Loucy (cell line): ENCODE measurements around the gene NPAS1.

Experiments
- H2AFZ ChIP-seq: fragments of 200-600 bp; sonication (generic); 2 replicates; pipeline ENCODE4 v1.6.0; 2016; ENCODE audit warnings: antibody characterized with exemption, mild to moderate bottlenecking, low read length, moderate library complexity
- H3F3A ChIP-seq: fragments of 200-600 bp; 2 replicates; pipeline ENCODE4 v1.6.0; 2016; ENCODE audit warnings: antibody characterized with exemption, low read depth, mild to moderate bottlenecking
- H3K27me3 ChIP-seq: fragments of 200-600 bp; sonication (generic); 2 replicates; pipeline ENCODE4 v1.6.1; 2014; ENCODE audit warnings: low read length, mild to moderate bottlenecking; ENCODE audit not compliant: insufficient read depth, poor library complexity, severe bottlenecking
- H3K36me3 ChIP-seq: fragments of 200-600 bp; sonication (generic); 2 replicates; pipeline ENCODE4 v1.6.1; 2016; ENCODE audit warnings: low read length; ENCODE audit not compliant: insufficient read depth
- H3K4me1 ChIP-seq: fragments of 200-600 bp; sonication (generic); 2 replicates; pipeline ENCODE4 v1.5.1; 2014; ENCODE audit warnings: low read length, mild to moderate bottlenecking; ENCODE audit not compliant: insufficient read depth, poor library complexity, severe bottlenecking
- H3K4me2 ChIP-seq: fragments of 200-600 bp; sonication (generic); 2 replicates; pipeline ENCODE4 v1.6.0; 2014; ENCODE audit warnings: antibody characterized with exemption, low read length, low read depth, mild to moderate bottlenecking; ENCODE audit not compliant: poor library complexity, severe bottlenecking
- H3K4me3 ChIP-seq: fragments of 200-600 bp; sonication (generic); 2 replicates; pipeline ENCODE4 v1.5.1; 2014; ENCODE audit warnings: low read length, mild to moderate bottlenecking, mixed read lengths; ENCODE audit not compliant: poor library complexity, severe bottlenecking
- H3K79me2 ChIP-seq: fragments of 200-600 bp; sonication (generic); 2 replicates; pipeline ENCODE4 v1.6.1; 2014; ENCODE audit warnings: low read length; ENCODE audit not compliant: insufficient read depth
- H3K9ac ChIP-seq: fragments of 200-600 bp; sonication (generic); 2 replicates; pipeline ENCODE4 v1.6.0; 2014; ENCODE audit warnings: mild to moderate bottlenecking, low read depth, low read length, moderate library complexity; ENCODE audit not compliant: poor library complexity, severe bottlenecking
- H3K9me2 ChIP-seq: fragments of 200-600 bp; sonication (generic); replicated peaks from 2 replicates; pipeline ENCODE4 v1.6.1; 2016; ENCODE audit warnings: low read depth, low read length, mixed read lengths
- H3K9me3 ChIP-seq: fragments of 200-600 bp; sonication (generic); 2 replicates; pipeline ENCODE4 v1.6.1; 2014; ENCODE audit warnings: mild to moderate bottlenecking, antibody characterized with exemption, low read length, low read depth; ENCODE audit not compliant: insufficient read depth
- H4K20me1 ChIP-seq: fragments of 200-600 bp; sonication (generic); 2 replicates; pipeline ENCODE4 v1.6.0; 2014; ENCODE audit warnings: antibody characterized with exemption, low read length, mild to moderate bottlenecking; ENCODE audit not compliant: insufficient read depth, poor library complexity, severe bottlenecking
- EZH2phosphoT487 ChIP-seq: fragments of 200-600 bp; IDR thresholded peaks from 2 replicates; pipeline ENCODE4 v1.6.1; 2018; ENCODE audit warnings: antibody characterized with exemption, mild to moderate bottlenecking, moderate library complexity, borderline replicate concordance
- TF ChIP-seq, protein P1 (sequence below): fragments of 200-600 bp; sonication (generic); conservative IDR thresholded peaks from 2 replicates; pipeline ENCODE4 v1.5.1; 2014; ENCODE audit warnings: mild to moderate bottlenecking, antibody characterized with exemption, low read length

NPAS1 gene

DNA sequence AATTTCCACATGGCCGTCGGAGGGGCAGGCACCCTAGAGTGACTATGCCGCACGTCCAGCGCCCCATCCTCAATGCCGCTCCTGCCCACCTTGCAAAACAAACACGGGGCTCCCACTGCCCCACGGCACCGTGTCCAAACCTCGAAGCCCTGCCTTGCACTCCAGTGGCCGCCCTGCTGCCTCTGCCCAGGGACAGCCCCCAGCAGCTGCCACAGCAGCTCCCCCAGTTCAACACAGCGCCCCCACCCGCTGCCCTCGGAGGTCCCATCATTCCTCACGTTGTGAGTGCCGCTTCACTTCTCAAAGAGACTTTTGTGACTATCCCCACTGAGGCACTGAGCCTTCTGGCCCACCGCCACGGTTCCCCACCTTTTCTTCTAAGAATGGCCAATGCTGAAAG, 51.1 kb downstream of the NPAS1 start:
- Histone ChIP-seq H3K79me2 (peaks cover 19% of the 10 kb centered on the region), H3K9ac (no peak overlapping the region), H3K9me2 (no peaks in the 10 kb centered on the region), H3K4me3 (no peak overlapping the region), H4K20me1 (no peaks in the 10 kb centered on the region), H3K4me2 (no peak overlapping the region), H3K27me3 (no peaks in the 10 kb centered on the region), H2AFZ (no peak overlapping the region), H3F3A (no peaks in the 10 kb centered on the region), H3K9me3 (no peaks in the 10 kb centered on the region), H3K36me3 (peaks cover 95% of the 10 kb centered on the region; the same call in 1 of the 2 replicates), H3K4me1 (peaks cover 5% of the 10 kb centered on the region)
- TF ChIP-seq, protein P1, sequence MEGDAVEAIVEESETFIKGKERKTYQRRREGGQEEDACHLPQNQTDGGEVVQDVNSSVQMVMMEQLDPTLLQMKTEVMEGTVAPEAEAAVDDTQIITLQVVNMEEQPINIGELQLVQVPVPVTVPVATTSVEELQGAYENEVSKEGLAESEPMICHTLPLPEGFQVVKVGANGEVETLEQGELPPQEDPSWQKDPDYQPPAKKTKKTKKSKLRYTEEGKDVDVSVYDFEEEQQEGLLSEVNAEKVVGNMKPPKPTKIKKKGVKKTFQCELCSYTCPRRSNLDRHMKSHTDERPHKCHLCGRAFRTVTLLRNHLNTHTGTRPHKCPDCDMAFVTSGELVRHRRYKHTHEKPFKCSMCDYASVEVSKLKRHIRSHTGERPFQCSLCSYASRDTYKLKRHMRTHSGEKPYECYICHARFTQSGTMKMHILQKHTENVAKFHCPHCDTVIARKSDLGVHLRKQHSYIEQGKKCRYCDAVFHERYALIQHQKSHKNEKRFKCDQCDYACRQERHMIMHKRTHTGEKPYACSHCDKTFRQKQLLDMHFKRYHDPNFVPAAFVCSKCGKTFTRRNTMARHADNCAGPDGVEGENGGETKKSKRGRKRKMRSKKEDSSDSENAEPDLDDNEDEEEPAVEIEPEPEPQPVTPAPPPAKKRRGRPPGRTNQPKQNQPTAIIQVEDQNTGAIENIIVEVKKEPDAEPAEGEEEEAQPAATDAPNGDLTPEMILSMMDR = no peak
- TF ChIP-seq EZH2phosphoT487 = no peak

DNA sequence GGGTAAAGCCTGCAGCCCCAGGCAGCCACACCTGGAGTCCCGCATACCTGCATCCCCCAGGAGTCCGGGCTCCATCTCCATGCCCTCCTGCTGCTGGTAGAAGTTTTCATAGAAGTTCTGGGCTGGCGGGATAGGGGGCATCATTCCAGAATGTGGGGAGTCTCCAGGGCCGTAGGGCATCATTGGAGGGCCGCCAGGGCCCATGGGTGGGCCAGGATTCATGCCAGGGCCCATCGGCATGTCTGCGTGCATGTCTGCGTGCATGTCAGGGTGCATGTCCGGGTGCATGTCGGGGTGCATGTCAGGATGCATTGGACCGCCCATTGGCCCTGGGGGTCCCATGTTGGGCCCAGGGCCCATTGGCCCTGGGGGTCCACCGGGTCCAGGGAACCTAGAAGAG, 52.1 kb downstream of the NPAS1 start:
- no peaks in the 10 kb centered on the region for H4K20me1 ChIP-seq
- H3K79me2 ChIP-seq = peaks cover 25% of the 10 kb centered on the region
- H3K27me3 ChIP-seq = no peaks in the 10 kb centered on the region
- no peak overlapping the region for H3K4me2 ChIP-seq
- no peak overlapping the region for H2AFZ ChIP-seq
- H3K9me3 ChIP-seq = no peaks in the 10 kb centered on the region
- no peaks in the 10 kb centered on the region for H3K9me2 ChIP-seq
- peaks cover 5% of the 10 kb centered on the region for H3K4me1 ChIP-seq
- peaks cover 94% of the 10 kb centered on the region; the same call in 1 of the 2 replicates for H3K36me3 ChIP-seq
- H3F3A ChIP-seq = no peaks in the 10 kb centered on the region
- TF ChIP-seq, protein P1 = no peak
- TF ChIP-seq EZH2phosphoT487 = no peak
- no peak overlapping the region for H3K9ac ChIP-seq
- no peak overlapping the region for H3K4me3 ChIP-seq

DNA sequence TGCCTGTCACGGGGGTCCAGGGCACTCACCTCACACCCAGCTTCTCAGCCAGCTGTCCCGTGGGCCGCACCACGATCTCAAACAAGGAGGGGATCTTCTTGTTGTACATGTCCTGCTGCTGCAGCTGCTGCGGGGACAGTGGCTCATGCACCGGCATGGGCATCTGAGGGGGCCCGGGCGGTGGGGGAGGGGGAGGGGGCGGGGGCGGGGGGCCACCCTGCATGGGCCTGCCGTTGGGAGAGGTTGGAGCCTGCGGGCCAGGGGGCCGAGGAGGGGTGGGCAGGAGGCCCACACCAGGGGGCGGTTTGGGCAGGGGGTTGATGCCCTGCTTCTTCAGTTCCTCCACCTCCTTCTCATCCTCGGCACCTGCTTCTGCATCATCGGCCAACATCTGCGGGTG, 52.7 kb downstream of the NPAS1 start:
- Histone ChIP-seq H3K4me2 (no peak overlapping the region), H3K9me2 (no peaks in the 10 kb centered on the region), H2AFZ (no peak overlapping the region), H3K36me3 (peaks cover 88% of the 10 kb centered on the region; the same call in 1 of the 2 replicates), H3K27me3 (no peaks in the 10 kb centered on the region), H4K20me1 (no peaks in the 10 kb centered on the region), H3K4me1 (peaks cover 5% of the 10 kb centered on the region), H3K9ac (no peak overlapping the region), H3F3A (no peaks in the 10 kb centered on the region), H3K4me3 (no peak overlapping the region), H3K9me3 (no peaks in the 10 kb centered on the region), H3K79me2 (peaks cover 25% of the 10 kb centered on the region)
- TF ChIP-seq EZH2phosphoT487 = no peak
- TF ChIP-seq, protein P1 = no peak
